HG03575 (cell line): ENCODE results near the gene ACTN4.

ENCODE experiments used
- ATAC-seq: cut with Tn5 transposase; IDR thresholded peaks from one replicate; pipeline ENCODE4 v1.9.1; 2021; ENCODE audit not compliant: unreplicated experiment, insufficient number of reproducible peaks, low FRiP score; ENCODE audit errors: extremely low read depth

The ACTN4 gene

GRCh38 chr19:38729653-38730469 lies 82.4 kb downstream of the ACTN4 start:
- no peak for ATAC-seq

- no peak for ATAC-seq
These were observed 83.0 kb downstream of the ACTN4 start for GRCh38 chr19:38730470-38730730.

GRCh38 chr19:38730731-38731589 lies 83.5 kb downstream of the ACTN4 start:
- no peak for ATAC-seq

GRCh38 chr19:38731654-38732301 lies 84.3 kb downstream of the ACTN4 start:
- ATAC-seq = no peak

- ATAC-seq = no peak
These were observed 85.7 kb downstream of the ACTN4 start for GRCh38 chr19:38733241-38733492.

- ATAC-seq = no peak
These were observed 86.2 kb downstream of the ACTN4 start for GRCh38 chr19:38733493-38734175.

GRCh38 chr19:38734176-38734425 lies 86.7 kb downstream of the ACTN4 start:
- ATAC-seq = no peak

GRCh38 chr19:38734426-38735256 lies 87.2 kb downstream of the ACTN4 start:
- no peak for ATAC-seq

GRCh38 chr19:38735257-38735686 lies 87.8 kb downstream of the ACTN4 start:
- ATAC-seq = no peak

GRCh38 chr19:38736036-38736412 lies 88.6 kb downstream of the ACTN4 start:
- no peak for ATAC-seq

GRCh38 chr19:38736413-38737280 lies 89.2 kb downstream of the ACTN4 start:
- ATAC-seq = no peak

GRCh38 chr19:38737281-38737865 lies 89.9 kb downstream of the ACTN4 start:
- no peak for ATAC-seq

- no peak for ATAC-seq
These were observed 90.7 kb downstream of the ACTN4 start for GRCh38 chr19:38737921-38738737.

GRCh38 chr19:38739440-38740256 lies 92.2 kb downstream of the ACTN4 start:
- ATAC-seq = no peak

- no peak for ATAC-seq
These were observed 92.8 kb downstream of the ACTN4 start for GRCh38 chr19:38740257-38740592.

- no peak for ATAC-seq
These were observed 93.5 kb downstream of the ACTN4 start for GRCh38 chr19:38740932-38741331.
